ENCODE results near the gene KBTBD4. TPM values are rescaled to one million over a fixed set of nuclear protein-coding genes. Genes with fewer than 3 reads are reported as not detected.
"Not testable (repeated sequence)": the region's sequence is repeated elsewhere in the genome, so short reads cannot be mapped to it uniquely, and the experiment has no call there.

Gene KBTBD4
- total RNA-seq, 1 donor from 2014 or later, result 17.5 TPM

- DNase-seq (ENCODE audit: low spot score), result no peak
Measured at GRCh38 chr11:47560426-47560825, 18.3 kb downstream of the KBTBD4 start.

- no peak for DNase-seq (ENCODE audit: low spot score)
Measured at GRCh38 chr11:47558695-47559094, 20.1 kb downstream of the KBTBD4 start.

DNA sequence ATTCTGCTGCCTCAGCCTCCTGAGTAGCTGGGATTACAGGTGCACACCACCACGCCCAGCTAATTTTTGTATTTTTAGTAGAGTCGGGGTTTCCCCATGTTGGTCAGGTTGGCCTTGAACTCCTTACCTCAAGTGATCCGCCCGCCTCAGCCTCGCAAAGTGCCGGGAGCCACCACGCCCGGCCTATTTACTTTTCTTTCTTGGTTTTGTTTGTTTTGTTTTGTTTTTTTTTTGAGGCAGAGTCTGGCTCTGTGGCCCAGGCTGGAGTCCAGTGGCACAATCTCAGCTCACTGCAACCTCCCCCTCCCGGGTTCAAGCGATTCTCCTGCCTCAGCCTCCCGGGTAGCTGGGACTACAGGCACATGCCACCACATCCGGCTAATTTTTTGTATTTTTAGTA is 21.8 kb downstream of the KBTBD4 start:
- not testable (repeated sequence) for DNase-seq (ENCODE audit: low spot score)

GRCh38 chr11:47553406-47553743 is 25.4 kb downstream of the KBTBD4 start:
- no peak for DNase-seq (ENCODE audit: low spot score)

GRCh38 chr11:47552566-47553405 is 26.0 kb downstream of the KBTBD4 start, which contains the start of gene CELF1:
Gene CELF1, minus strand, starts transcription at chr11:47553132. Its CDS starts 53,609 bp downstream, at chr11:47499523.
- peak; percentile 92 for DNase-seq (ENCODE audit: low spot score)

DNA sequence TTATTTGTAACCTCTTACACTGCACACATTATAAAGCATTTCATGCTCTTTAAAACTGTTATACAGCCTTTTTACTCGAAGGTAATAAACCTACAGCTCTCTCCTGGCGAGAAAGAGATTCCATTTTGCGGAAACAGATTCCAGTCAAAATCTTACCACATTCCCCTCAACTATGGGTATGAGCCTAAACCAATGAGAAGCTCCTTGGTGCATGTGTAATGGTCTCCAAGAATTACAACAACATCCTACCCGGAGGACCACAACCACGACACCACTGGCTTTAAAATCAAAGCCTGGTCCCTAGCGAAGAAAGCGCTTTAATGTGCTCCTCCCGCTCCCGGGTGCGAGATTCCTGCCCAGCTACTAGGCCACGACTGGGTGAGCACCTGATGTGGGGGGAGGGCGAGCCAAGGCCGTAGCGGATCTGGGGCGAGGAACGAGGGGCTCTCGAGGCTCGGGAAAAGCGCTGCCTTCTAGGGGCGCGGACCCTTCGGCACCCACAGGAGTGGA is 26.7 kb downstream of the KBTBD4 start:
- DNase-seq (ENCODE audit: low spot score), result no peak

- DNase-seq (ENCODE audit: low spot score), result no peak
Measured at GRCh38 chr11:47551086-47551485, 27.7 kb downstream of the KBTBD4 start.

- DNase-seq (ENCODE audit: low spot score), result no peak
Measured at GRCh38 chr11:47550288-47551047, 28.3 kb downstream of the KBTBD4 start.

- not testable (repeated sequence) for DNase-seq (ENCODE audit: low spot score)
Measured at GRCh38 chr11:47546274-47546673, 32.5 kb downstream of the KBTBD4 start.

DNA sequence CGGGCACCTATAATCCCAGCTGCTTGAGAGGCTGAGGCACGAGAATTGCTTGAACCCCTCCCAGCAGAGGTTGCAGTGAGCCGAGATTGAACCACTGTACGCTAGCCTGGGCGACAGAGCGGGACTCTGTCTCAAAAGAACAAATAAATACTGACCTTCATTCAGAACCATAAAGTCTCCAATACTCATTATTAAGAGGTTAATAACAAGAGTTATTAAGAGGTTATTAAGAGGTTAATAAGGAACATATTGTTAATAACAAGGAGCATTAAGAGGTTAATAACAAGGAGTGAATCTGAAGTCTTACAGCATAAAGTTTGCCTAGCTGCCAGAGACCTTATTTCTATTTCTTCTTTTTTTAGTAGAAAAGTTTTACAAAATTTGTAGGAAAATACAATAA is 33.5 kb downstream of the KBTBD4 start:
- no peak for DNase-seq (ENCODE audit: low spot score)

DNA sequence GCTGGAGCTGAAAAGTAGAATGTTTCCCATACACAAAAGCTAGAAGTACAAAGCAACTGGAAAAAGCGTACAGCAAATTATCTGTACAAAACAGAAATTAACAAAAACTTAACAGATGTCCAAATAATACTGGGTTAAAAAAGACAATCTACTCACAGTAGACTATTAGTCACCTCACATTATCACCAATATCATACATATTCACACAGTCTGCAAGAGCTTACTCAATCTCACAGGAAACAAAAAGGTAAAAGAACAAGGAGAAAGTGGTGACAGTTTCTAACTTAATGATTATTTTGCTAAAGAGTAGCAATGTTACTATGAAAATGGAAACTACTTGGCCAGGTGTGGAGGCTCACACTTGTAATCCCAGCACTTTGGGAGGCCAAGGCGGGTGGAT is 37.7 kb downstream of the KBTBD4 start:
- no peak for DNase-seq (ENCODE audit: low spot score)

DNA sequence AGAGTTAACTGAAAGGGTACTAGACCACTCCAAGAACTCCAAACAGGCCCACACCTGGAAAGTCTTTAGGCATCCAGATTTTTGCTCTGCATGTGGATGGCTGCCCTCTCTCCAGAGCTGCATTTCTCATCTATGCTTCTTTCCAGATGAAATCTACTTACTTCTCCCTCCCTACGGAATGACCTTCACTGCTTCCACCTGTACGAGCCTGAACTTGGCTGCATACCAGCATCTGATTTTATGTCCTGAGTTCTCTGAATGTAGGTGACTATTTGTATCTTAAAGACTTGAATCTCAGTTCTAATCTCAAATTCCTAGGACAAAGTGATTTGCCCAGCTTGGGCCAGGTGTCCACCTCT is 39.1 kb downstream of the KBTBD4 start:
- DNase-seq (ENCODE audit: low spot score), result no peak

- no peak for DNase-seq (ENCODE audit: low spot score)
Measured at GRCh38 chr11:47538741-47539565, 39.8 kb downstream of the KBTBD4 start.

DNA sequence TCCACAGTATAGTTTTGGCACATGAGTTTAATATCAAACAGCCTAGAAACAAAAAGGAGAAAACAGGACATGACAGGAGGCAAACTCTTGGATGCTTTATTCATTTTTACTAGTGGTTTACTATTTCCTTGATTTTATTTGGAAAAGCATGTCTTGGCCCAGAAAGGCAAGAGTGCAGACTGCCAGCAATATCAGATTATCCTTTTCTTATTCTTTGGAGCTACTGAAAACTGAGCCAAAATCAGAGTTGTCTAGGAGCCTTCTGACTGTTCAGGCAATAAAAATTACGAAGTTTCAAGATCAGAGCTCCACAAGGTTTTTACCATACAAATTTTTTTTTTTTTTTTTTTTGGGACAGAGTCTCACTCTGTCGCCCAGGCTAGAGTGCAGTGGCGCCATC is 41.9 kb downstream of the KBTBD4 start:
- DNase-seq (ENCODE audit: low spot score), result no peak

DNA sequence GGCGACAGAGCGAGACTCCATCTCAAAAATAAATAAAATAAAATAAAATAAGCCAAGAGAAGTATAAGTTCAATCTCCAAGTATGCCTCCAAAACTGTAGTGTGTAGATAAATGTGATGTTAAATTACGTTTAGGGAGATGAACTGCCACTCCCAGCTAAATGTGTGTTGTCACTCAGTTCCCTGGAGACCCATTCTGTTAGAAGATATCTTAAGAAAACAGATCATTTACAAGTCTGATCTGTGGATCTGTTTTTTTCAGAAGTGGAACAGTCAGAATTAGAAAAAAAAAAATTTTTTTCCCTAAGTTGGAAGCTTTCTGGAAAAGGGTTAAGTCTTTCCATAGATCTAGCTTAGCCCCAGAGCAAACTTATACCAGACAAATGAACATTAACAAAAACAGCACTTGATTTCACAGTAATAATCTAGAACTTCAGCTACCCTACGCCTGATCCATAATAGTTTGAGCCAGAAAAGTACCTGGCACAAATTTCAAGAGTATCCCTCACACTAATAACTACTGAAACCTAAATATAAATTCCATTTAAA is 44.0 kb downstream of the KBTBD4 start:
- DNase-seq (ENCODE audit: low spot score), result no peak

GRCh38 chr11:47533690-47534151 is 45.0 kb downstream of the KBTBD4 start:
- DNase-seq (ENCODE audit: low spot score), result no peak

DNA sequence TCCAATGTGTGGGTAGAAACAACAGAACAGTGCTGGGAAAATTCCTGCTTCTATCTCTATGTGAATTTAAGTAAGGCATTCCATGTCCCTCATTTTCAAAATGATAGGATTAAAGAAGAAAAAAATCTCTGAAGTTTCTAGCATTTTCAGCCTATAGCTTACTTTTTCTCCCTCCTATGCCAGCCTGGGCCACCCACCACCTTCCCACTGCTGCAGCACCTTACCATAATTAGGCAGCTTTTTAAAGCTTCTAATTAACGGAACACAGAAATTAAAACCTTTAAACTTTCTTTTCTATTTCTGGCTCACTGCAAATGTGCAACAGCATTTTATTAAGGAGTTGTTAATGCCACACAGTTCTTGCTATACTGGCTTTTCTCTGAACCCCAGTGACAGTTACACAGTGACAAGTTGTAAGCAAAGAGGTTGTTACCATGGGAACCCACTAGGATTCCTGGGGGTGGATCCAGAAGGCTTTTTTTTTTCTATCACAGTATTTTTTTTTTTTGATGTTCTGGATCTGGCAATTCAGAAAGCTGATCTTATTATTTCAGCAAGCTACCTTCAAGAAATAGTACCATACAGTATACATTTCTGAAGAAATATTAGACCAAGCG is 46.1 kb downstream of the KBTBD4 start:
- DNase-seq (ENCODE audit: low spot score), result no peak

DNA sequence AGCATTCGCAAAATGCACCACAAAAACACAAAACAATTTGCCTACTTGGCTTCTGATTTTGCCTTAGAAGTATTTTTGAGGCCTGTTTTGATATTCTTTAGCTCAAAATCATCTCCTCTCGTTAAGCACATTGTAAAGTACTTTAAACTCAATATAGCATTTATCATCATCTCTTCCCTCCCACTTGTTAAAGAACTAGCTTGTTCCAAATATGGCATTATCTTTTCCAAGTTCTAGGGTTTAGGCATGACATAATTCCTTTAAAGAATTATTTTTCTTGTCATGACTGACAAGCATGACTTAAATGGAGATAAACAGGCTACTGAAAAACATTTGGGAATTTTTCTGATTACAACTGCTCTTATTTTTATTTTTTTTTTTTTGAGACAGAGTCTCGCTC is 47.1 kb downstream of the KBTBD4 start:
- DNase-seq (ENCODE audit: low spot score), result no peak

DNA sequence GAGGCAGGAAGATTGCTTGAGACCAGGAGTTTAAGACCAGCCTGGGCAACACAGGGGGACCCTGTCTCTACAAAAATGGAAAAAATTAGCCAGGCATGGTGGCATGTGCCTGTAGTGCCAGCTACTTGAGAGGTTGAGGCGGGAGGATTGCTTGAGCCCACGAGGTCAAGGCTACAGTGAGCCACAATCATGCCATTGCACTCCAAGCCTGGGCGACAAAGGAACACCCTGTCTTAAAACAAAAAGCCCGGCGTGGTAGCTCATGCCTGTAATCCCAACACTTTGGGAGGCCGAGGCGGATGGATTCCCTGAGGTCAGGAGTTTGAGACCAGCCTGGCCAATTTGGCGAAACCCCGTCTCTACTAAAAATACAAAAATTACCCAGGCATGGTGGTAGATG is 48.0 kb downstream of the KBTBD4 start:
- DNase-seq (ENCODE audit: low spot score), result not testable (repeated sequence)

DNA sequence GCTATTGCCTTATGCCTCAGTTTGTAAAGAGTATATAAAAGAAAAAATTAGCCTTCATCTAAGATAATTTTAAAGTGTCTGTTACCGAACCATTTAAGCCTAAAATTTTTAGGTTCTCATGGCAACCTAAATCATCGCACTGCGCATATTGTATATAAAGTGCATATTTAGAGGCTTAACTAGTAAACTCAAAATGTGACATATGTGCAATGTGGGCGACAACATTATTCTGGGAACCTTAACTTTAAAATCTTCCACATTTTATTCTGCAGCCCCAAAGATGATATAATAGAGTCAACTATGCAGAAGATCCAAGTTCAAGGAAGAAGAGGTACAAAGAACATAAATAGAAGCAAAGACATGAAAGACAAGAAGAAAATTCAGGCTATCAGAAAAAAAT is 48.8 kb downstream of the KBTBD4 start:
- no peak for DNase-seq (ENCODE audit: low spot score)

DNA sequence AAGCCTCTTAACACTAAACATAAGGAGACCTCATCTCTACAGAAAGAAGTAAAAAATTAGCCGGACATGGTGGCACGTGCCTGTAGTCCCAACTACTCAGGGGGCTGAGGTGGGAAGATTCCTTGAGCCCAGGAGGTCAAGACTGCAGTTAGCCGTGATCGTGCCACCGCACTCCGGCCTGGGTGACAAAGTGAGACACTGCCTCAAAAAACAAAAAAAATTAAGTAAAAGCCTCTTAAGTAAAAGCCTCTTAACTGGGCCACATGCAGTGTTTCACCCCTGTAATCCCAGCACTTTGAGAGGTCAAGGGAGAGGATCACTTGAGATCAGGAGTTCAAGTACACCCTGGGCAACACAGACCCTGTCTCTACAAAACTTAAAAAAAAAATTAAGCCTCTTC is 51.6 kb downstream of the KBTBD4 start:
- no peak for DNase-seq (ENCODE audit: low spot score)
